Liver (tissue), 9 donors: ENCODE measurements around the gene EZR. TPM values are rescaled to one million over a fixed set of nuclear protein-coding genes. Genes with fewer than 3 reads are reported as not detected.

ENCODE experiments used
- DNase-seq: peaks from one replicate; pipeline ENCODE4 v3.0.0-alpha.2; 2017; ENCODE audit warnings: low spot score
- H3K27ac ChIP-seq, 2 donors: one replicate each; pipeline ENCODE4 v1.7.0; 2013; ENCODE audit warnings: inconsistent platforms in 2 of 2, low read length in 2 of 2, control low read depth in 1 of 2, low read depth in 1 of 2, mild to moderate bottlenecking in 1 of 2
- H3K27me3 ChIP-seq, 4 donors: one replicate each; pipeline versions ENCODE4 v1.6.1 to v1.7.0; 2013; ENCODE audit warnings: low read length in 3 of 4, inconsistent platforms in 1 of 4, mild to moderate bottlenecking in 1 of 4, moderate library complexity in 1 of 4; ENCODE audit not compliant: control insufficient read depth in 4 of 4, insufficient read depth in 4 of 4
- H3K36me3 ChIP-seq, 4 donors: one replicate each; pipeline versions ENCODE4 v1.6.1 to v1.7.0; 2013; ENCODE audit warnings: low read length in 3 of 4, mild to moderate bottlenecking in 3 of 4, low read depth in 1 of 4, moderate library complexity in 1 of 4; ENCODE audit not compliant: control insufficient read depth in 4 of 4, insufficient read depth in 3 of 4
- H3K4me1 ChIP-seq, 4 donors: one replicate each; pipeline versions ENCODE4 v1.6.1 to v1.7.0; 2013; ENCODE audit warnings: low read length in 3 of 4, mild to moderate bottlenecking in 3 of 4, moderate library complexity in 1 of 4; ENCODE audit not compliant: control insufficient read depth in 4 of 4, insufficient read depth in 4 of 4
- H3K4me3 ChIP-seq, 3 donors: one replicate each; pipeline versions ENCODE4 v1.6.1 to v1.7.0; 2013; ENCODE audit warnings: low read length in 3 of 3, control low read depth in 1 of 3, low read depth in 1 of 3, mild to moderate bottlenecking in 1 of 3
- H3K9ac ChIP-seq, 2 donors: one replicate each; pipeline ENCODE4 v1.7.0; 2013; ENCODE audit warnings: low read length in 2 of 2, mild to moderate bottlenecking in 2 of 2, moderate library complexity in 2 of 2, control low read depth in 1 of 2, low read depth in 1 of 2
- H3K9me3 ChIP-seq, 4 donors: one replicate each; pipeline versions ENCODE4 v1.6.1 to v1.7.0; 2013; ENCODE audit warnings: low read length in 3 of 4; ENCODE audit not compliant: control insufficient read depth in 4 of 4
- CTCF ChIP-seq: fragments of 150-350 bp; IDR thresholded peaks from 2 replicates; pipeline ENCODE4 v1.5.1; 2017; ENCODE audit warnings: improper control_type of control experiment, low read depth, low read length; ENCODE audit not compliant: missing input control
- EGR1 ChIP-seq, 2 donors: IDR thresholded peaks; 2 replicates each; pipeline ENCODE4 v1.6.1; 2016 to 2018; ENCODE audit warnings: antibody characterized with exemption in 2 of 2, low read depth in 2 of 2
- FOXA1 ChIP-seq: IDR thresholded peaks from 2 replicates; pipeline ENCODE4 v1.6.1; 2016; ENCODE audit warnings: antibody characterized with exemption
- FOXA2 ChIP-seq: IDR thresholded peaks from 2 replicates; pipeline ENCODE4 v1.6.1; 2016; ENCODE audit warnings: antibody characterized with exemption
- GABPA ChIP-seq, 2 donors: IDR thresholded peaks in 1 of 2; conservative IDR thresholded peaks in 1 of 2; 2 replicates each; pipeline ENCODE4 v1.6.1; 2016; ENCODE audit warnings: antibody characterized with exemption in 2 of 2, mild to moderate bottlenecking in 1 of 2, moderate library complexity in 1 of 2
- HNF4A ChIP-seq, 2 donors: conservative IDR thresholded peaks; 2 replicates each; pipeline ENCODE4 v1.6.1; 2016; ENCODE audit warnings: antibody characterized with exemption in 2 of 2, mild to moderate bottlenecking in 2 of 2
- JUND ChIP-seq, 2 donors: IDR thresholded peaks; 2 replicates each; pipeline ENCODE4 v1.6.1; 2016; ENCODE audit warnings: antibody characterized with exemption in 2 of 2
- MAX ChIP-seq: IDR thresholded peaks from 2 replicates; pipeline ENCODE4 v1.6.1; 2016; ENCODE audit warnings: antibody characterized with exemption
- NR2F2 ChIP-seq: IDR thresholded peaks from 2 replicates; pipeline ENCODE4 v1.6.1; 2016; ENCODE audit warnings: antibody characterized with exemption
- RAD21 ChIP-seq, 2 donors: IDR thresholded peaks; 2 replicates each; pipeline ENCODE4 v1.6.1; 2016; ENCODE audit warnings: antibody characterized with exemption in 2 of 2, mild to moderate bottlenecking in 2 of 2
- REST ChIP-seq: IDR thresholded peaks from 2 replicates; pipeline ENCODE4 v1.6.1; 2016; ENCODE audit warnings: antibody characterized with exemption, mild to moderate bottlenecking
- RXRA ChIP-seq, 2 donors: IDR thresholded peaks; 2 replicates each; pipeline ENCODE4 v1.6.1; 2017 to 2018; ENCODE audit warnings: antibody characterized with exemption in 2 of 2, mild to moderate bottlenecking in 1 of 2
- SP1 ChIP-seq: IDR thresholded peaks from 2 replicates; pipeline ENCODE4 v1.6.1; 2018; ENCODE audit warnings: antibody characterized with exemption, mild to moderate bottlenecking
- TAF1 ChIP-seq: conservative IDR thresholded peaks from 2 replicates; pipeline ENCODE4 v1.6.1; 2016; ENCODE audit warnings: antibody characterized with exemption, mild to moderate bottlenecking
- YY1 ChIP-seq: IDR thresholded peaks from 2 replicates; pipeline ENCODE4 v1.6.1; 2016; ENCODE audit warnings: antibody characterized with exemption, mild to moderate bottlenecking
- WGBS: extraction: QIAGEN DNeasy Blood & Tissue Kit; methylation state at CpG from one replicate; pipeline ENCODE4 v1.1.7; 2013; 5-methylcytosine and 5-hydroxymethylcytosine counted together
- polyA plus RNA-seq, 2 donors: library from polyadenylated mRNA; stranded (reverse) in 1 of 2; unstranded in 1 of 2; fragments of 200-250 nt in 1 of 2; fragments of >200 nt in 1 of 2; fragmentation: Nextera tagmentation in 1 of 2; extraction: Ambion mirVana in 1 of 2; gene quantifications; one replicate each; pipeline versions ENCODE4 v1.2.1 to v1.2.3, GENCODE V29; 2013 to 2015
- total RNA-seq, 2 donors: library from RNA; depleted of rRNA; stranded (reverse); fragments of >200 nt; gene quantifications; one replicate each; pipeline ENCODE4 v1.2.3, GENCODE V29; 2014
- TF ChIP-seq, protein P1 (sequence below): IDR thresholded peaks from 2 replicates; pipeline ENCODE4 v1.6.1; 2016; ENCODE audit warnings: antibody characterized with exemption
- TF ChIP-seq, protein P2 (sequence below): IDR thresholded peaks from 2 replicates; pipeline ENCODE4 v1.6.1; 2016; ENCODE audit warnings: antibody characterized with exemption
- donor health status: healthy.
- donor health status: healthy.
- donor health status: healthy.
- donor health status: healthy.
- donor health status: healthy.

The EZR gene
- total and polyA plus RNA-seq, 4 donors, result 22.0 to 35.4 (median 25.4) TPM

GRCh38 chr6:158759966-158760617, 59.1 kb downstream of the EZR start:
- Histone ChIP-seq H3K27ac (no peak overlapping the region), H3K36me3 (peaks cover 2 to 10% (median 7%) of the 10 kb centered on the region in 4 donors), H3K9ac (no peak overlapping the region), H3K27me3 (no peaks in the 10 kb centered on the region), H3K4me1 (no peaks in the 10 kb centered on the region), H3K9me3 (no peaks in the 10 kb centered on the region), H3K4me3 (no peak overlapping the region)
- 89% methylated on average over 7 of the region's 7 CpGs for WGBS
- no peak for DNase-seq
- no peak for TF ChIP-seq JUND (IDR thresholded peaks at IDR 0.05)
- TF ChIP-seq RXRA (IDR thresholded peaks at IDR 0.05), result no peak
- no peak for TF ChIP-seq NR2F2
- no peak for TF ChIP-seq FOXA1
- TF ChIP-seq TAF1, result no peak
- TF ChIP-seq, protein P1, sequence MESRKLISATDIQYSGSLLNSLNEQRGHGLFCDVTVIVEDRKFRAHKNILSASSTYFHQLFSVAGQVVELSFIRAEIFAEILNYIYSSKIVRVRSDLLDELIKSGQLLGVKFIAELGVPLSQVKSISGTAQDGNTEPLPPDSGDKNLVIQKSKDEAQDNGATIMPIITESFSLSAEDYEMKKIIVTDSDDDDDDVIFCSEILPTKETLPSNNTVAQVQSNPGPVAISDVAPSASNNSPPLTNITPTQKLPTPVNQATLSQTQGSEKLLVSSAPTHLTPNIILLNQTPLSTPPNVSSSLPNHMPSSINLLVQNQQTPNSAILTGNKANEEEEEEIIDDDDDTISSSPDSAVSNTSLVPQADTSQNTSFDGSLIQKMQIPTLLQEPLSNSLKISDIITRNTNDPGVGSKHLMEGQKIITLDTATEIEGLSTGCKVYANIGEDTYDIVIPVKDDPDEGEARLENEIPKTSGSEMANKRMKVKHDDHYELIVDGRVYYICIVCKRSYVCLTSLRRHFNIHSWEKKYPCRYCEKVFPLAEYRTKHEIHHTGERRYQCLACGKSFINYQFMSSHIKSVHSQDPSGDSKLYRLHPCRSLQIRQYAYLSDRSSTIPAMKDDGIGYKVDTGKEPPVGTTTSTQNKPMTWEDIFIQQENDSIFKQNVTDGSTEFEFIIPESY, result no peak
- TF ChIP-seq, protein P2, sequence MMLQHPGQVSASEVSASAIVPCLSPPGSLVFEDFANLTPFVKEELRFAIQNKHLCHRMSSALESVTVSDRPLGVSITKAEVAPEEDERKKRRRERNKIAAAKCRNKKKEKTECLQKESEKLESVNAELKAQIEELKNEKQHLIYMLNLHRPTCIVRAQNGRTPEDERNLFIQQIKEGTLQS, result no peak
- no peak for TF ChIP-seq HNF4A (conservative IDR thresholded peaks at IDR 0.05)
- no peak for TF ChIP-seq CTCF

DNA sequence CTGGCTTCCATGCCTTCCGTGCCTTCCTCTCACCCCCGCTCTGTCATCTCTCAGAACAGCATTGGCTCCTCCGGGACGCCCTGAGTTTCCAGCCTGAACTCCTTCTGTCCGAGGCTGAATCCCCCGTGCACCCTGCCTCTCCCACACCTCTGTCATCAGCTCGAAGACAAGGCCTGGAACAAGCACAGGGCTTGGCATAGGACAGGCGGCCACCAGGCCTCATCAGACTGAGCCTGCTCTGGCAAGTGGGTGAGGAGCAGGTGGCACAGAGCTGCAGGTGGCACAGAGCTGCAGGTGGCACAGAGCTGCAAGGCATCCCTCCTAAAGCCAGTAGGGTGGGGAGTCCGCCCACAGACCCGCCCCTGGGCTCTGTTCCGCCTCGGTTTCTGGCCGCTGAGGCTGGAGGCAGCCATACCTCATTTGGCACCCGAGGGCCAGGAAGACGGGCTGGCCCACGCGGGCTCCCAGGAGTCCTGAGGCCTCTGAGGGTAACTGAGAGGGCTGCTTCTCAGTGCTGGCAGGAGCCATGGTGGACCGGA, 60.2 kb downstream of the EZR start:
- DNase-seq, result no peak
- Histone ChIP-seq H3K27ac (no peak overlapping the region), H3K9me3 (no peaks in the 10 kb centered on the region), H3K27me3 (no peaks in the 10 kb centered on the region), H3K9ac (no peak overlapping the region), H3K4me1 (no peaks in the 10 kb centered on the region), H3K36me3 (peaks cover 0 to under 1% (median 0%) of the 10 kb centered on the region in 4 donors), H3K4me3 (no peak overlapping the region)
- 74% methylated on average over 18 of the region's 18 CpGs for WGBS
- TF ChIP-seq NR2F2 (no peak), YY1 (no peak), FOXA2 (no peak), FOXA1 (no peak)

GRCh38 chr6:158758451-158758860, 60.7 kb downstream of the EZR start:
- 71% methylated on average over 9 of the region's 9 CpGs for WGBS
- Histone ChIP-seq H3K4me3 (no peak overlapping the region), H3K36me3 (no peaks in the 10 kb centered on the region), H3K27ac (no peak overlapping the region), H3K9ac (no peak overlapping the region), H3K9me3 (no peaks in the 10 kb centered on the region), H3K4me1 (no peaks in the 10 kb centered on the region), H3K27me3 (no peaks in the 10 kb centered on the region)
- no peak for DNase-seq
- no peak for TF ChIP-seq SP1
- TF ChIP-seq TAF1, result no peak
- no peak for TF ChIP-seq GABPA (IDR thresholded peaks at IDR 0.05 in 1 of 2, conservative IDR thresholded peaks at IDR 0.05 in 1 of 2)
- TF ChIP-seq MAX, result no peak
- no peak for TF ChIP-seq NR2F2
- TF ChIP-seq EGR1 (IDR thresholded peaks at IDR 0.05; ENCODE audit: low read depth in 2 of 2), result no peak
- no peak for TF ChIP-seq RAD21 (IDR thresholded peaks at IDR 0.05)
- TF ChIP-seq JUND (IDR thresholded peaks at IDR 0.05), result no peak
- no peak for TF ChIP-seq REST
- no peak for TF ChIP-seq FOXA2
- no peak for TF ChIP-seq FOXA1
- TF ChIP-seq HNF4A (conservative IDR thresholded peaks at IDR 0.05), result no peak
- TF ChIP-seq CTCF, result no peak
